HG03139 (cell line): Measurements from ENCODE around the gene PGM5.

Experiments
- ATAC-seq: cut with Tn5 transposase; IDR thresholded peaks from one replicate; pipeline ENCODE4 v1.9.1; 2021; ENCODE audit not compliant: unreplicated experiment

The PGM5 gene

DNA sequence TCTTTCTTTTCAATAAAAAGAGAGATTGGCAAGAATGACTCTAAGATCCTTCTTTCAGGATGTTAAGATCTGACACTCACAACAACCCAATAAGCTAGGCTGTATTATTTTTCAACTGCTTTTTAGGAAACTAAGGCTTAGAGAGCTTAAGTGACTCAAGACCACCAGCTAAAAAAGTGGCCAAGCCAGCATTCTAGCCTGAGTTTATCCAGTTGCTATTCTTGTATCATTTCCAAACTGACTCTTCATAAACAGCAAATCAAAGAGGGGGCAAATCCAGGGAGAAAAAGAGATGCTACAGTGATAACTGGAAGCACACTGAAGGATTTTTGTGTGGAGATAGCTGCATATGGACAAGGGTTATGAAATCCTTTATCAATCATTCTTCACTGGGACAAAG is 137.1 kb downstream of the PGM5 start:
- ATAC-seq: no peak

DNA sequence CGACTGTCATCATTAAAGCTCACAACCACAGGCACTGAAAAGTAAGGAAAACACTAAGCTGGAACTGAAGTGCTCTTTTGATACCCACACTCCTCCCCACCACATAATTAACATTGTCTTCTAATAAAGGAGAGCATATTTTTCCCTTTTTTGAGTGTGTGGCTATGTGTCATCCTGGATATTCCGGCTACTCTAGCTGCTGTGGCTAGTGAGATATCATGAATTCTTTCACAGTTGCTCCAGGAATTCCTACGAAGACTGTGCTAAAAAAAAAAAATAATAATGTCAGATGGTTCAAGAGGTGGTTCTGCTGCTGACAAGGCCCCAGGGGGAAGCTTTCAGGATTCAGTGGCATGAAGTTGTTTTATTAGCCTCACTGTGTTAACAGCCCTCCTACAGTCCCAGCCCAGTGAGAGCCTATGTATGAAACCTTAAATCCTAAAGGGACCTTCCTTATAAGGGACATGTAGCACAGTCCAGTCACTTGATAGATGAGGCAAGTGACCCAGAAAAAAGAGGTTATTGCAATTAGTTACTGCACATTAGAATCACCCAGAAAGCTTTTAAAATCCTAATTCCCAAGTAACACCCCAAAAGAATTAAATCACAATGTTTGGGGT is 137.7 kb downstream of the PGM5 start:
- no peak for ATAC-seq

DNA sequence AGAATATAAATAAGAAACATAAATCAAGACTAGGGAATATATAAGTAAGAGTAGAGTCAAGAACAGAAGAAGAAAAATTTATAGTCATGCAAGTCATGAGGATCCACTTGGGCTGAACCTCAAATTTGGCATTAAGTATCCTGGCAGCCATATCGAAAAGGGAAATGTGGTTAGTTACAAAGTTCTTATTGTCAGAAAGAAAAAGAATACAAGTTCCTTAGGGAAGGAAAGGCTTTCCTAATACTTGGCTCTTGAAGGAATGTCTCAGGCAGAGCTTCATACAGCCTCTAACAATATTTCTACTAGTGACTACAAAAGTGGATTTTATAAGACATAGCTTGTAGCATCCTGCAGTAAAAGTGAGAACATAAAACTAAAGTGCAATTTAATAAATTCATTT is 138.8 kb downstream of the PGM5 start:
- no peak for ATAC-seq

DNA sequence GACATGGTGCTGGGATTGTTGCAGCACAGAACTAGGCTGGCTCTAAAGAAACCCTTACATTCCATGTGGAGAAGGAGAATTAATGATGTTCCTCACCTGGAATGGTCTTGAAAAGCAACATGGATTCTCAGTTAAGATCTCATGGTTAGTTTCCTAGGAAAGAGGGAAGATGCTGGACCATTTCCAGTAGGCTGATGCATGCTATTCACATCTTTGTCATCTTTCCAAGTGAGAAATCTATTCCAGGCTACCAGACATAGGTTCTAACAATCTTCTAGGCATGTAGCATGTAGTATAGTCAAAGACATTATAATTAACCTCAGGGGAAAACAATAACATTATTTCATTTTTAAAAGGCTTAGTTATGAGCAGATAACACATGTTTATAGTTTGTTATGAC is 139.9 kb downstream of the PGM5 start:
- ATAC-seq: no peak

DNA sequence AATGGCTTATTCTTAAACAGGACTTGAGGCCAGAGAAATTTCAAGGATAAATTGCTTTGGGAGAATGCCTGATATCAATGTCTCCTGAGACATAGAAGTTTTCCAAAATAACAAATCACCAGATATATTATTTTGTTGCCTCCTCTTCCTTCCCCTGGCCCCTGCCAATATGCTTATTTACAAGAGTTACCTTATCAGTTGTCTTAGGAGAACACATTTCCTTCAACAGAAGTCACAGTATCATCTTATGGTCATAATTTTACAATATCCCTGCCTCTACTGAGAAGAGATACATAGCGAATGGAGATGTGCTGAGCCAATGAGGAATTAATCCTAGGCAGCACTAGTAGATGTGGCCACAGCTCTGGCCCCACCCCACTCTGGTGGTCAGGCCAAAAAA is 141.2 kb downstream of the PGM5 start:
- ATAC-seq: no peak

DNA sequence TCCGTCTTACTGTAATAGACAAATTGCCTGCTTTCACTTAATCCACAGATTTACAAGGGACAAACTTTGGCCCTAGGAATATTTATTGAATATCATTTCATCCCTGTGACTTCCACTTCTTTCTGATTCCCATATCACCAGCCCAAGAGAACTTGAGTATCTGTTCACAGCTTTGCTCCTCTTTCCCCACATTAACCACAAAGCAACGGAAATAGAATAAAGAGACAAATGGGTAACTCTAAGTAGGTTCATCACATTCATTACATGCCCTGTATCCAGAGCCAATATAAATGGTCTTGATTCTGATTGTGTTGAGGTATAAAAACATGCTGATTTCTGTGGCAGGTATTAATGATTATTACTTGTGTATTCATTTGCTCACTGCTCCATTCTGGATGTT is 142.4 kb downstream of the PGM5 start:
- no peak for ATAC-seq

DNA sequence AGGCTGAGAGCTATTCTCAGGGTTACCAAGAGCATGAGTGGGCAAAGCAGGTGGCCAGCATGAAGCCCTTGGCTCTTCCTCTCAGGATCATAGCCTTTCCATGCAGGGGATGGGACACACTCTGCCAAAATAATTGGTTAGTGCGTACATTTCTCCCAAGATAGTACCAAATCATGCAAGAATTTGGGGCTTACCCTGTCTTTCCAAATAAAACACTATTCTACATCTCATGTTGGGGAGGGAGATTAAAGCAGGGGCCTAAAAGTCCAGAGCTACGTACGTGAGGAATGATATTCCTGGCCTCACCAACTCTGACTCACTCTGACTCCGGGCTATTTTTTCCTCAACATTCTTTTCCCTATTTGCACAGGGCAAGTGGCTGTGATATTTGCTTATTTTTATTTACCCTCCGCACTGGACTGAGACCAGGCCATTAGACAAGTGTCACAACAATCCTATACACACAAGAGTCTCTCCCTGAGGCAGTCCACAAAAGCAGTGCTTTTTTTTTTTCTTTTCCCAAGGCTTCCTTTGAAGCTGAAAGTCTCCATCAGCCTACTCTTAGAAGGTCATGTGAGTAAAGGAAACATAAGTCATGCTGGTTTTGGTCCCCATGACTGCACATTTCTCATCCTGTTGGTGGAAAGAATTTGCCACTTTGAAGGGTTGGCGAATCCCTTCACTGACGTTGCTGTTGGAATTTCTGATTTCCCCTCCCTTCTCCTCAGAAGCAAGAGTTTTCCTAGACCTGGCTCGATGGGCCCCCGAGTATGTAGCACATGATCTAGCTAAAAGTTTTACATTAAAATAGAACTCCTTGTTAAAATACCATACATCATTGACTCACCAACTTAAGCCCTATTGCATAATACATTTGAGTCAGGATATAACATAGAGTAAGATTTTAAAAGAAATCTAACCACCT is 144.3 kb downstream of the PGM5 start:
- no peak for ATAC-seq

DNA sequence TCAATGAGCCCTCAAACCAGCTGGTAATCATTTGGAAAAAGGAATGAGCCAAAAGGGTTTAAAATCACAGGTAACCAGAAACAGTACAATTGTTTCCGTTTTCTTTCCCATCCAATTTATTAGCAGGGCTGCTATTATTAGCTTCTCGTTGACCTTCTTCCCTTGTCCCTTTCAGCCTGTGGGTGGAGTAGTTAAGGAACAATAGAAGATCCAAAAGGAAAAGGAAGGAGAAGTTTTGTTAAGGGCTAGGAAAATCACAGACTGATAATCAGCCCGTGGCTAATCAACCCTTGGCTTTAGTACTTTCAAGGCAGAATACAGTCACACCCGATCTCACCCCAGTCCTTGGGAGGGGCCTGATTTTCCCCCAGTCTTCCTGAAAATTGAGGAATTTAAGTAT is 145.9 kb downstream of the PGM5 start:
- ATAC-seq: no peak

DNA sequence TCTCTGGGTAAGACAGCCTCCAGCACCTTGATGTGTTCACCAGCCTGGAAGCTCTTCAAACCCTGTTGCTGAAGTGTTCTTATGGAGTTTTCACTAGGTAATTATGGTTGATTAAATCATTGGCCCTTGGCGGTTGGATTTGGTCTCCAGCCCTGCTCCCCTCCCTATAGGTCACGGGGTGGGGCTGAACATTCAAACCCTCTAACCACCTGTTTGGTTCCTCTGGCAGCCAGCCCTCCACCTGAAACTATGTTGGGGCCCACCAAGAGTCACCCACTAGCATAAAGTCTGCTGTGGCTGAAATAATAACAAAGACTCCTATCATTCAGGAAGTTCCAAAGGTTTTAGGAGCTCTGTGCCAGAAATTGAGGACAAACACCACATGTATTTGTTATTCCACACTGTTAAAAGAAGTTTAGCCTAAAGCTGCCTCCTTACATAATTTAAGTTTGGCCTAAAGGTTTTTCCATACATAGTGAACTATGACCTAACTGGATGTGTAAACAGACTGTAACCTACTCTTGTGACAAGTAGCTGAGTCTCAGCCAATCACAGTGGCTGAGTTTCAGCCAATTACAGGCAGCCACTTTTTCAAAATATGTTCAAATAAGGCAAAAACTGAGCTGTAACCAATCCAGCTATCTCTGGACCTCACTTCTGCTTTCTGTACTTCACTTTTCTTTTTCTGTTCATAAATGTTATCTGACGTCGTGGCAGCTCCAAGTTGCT is 149.4 kb downstream of the PGM5 start:
- no peak for ATAC-seq

DNA sequence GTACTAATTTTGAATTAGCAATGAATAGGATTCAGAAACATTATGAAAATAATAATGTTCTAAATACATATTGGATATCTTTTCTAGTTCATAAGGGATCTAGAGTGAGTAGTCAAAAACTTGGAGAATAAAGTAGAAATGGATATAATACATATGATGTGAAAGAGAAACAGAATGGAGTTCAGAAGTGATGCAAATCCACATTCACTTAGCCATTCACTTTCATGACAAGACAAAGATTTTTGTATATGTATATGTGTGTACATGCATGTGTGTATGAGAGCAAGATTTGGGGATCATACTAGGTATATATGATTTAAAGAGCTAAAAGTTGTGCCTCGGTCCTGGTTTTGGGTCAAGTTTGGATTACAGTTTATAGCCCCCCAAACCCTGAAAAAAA is 150.1 kb downstream of the PGM5 start:
- ATAC-seq: no peak

DNA sequence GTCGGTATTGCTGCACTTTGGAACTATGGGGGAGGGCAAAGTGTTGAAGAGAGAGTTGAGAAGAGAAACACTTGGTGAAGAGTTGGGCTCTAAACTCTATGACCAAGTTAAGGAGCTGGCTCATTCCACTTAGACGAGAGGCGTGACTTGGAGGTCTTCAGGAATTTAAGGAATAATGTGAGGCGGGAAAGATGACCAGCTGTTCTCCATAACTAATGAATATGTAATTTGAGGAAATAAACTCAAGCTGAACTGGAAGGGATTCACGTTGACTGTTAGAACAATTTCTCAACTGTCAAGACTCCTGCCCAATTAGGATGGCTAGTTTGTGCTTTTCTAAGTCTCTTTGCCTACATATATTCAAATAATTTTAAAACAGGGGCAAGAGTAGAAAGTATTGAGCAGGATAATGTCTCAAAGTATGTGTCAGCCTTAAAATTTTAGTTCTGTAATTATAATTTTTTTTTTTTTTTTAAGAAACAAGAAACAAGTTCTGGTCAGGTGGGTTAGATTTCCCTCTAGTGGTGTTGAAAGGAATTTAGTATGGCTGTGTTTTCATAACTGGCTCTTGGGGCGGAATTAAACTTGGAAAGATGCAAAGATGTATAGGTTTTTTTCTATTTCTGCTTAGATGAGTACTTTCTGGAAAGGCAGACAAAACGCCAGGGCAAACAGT is 150.9 kb downstream of the PGM5 start:
- ATAC-seq: no peak

DNA sequence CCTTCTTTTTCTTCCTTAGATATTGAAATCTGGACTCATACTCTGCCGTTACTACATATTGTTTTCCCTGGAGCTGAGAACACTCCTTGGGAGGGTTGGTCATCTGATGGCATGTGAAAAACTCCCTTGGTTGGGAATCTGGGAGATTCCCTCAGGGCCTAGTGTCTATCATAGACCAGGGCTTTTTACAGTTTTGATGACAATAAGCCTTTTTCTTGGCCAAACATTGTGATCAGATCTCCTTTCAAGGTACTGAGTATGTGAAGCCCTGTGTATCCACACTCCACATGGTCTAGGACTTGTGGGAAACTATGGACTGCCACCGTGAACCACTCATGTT is 151.4 kb downstream of the PGM5 start:
- no peak for ATAC-seq

DNA sequence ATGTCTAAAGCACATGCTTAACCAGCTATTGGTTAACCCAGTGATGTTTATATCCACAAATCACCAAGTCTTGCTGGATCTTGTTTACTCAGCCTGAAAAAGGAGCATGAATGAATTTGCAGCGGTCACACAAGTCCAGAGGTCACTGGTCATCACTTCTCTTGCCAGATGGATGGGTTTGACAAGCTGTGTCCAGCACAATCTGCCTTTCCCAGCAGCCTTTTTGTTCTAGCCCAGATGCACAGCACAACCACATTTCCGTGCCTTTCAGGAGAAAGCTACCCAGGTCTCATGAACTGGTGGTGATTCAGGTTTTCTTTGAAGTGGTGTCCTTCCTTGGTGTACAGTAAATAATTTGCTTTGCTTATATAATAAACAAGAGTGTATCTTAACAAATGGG is 152.1 kb downstream of the PGM5 start:
- no peak for ATAC-seq

DNA sequence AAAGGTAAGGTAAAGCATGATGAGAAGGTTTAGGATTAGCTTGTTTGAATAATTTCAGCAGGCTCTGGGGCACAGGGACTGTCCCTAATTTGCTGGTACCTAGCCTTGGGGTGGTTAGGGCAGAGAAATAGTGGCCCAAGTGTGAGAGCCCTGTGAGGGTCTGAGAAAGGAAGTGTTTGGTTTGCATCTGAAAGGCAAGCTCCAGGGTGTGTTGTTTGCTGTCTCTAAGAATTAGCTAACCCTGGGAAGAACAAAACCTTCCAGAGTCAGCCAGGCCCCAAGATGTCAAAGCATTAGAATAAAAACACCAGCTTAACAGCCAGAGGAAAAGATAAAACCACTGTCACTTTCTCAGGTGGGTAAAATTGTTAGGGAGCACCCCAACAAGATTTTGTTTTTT is 153.3 kb downstream of the PGM5 start:
- no peak for ATAC-seq

DNA sequence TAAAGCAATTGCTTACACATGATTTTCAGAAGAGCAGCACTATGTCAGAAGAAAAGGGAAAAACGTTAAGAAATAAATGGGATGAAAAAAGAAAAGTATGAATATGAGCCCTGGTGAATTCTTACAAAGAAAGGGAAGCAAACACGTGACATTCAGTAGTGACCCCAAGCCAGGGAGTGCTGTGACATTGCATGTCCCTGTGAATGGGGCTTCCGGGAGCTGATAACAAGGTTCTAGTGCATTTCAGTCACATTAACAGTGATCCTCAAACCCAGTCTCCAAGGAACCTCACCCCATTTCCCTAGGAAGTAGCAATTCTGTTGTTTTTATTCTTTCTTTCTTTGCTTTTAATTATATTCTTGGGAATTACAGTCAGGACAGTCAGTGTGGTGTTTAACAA is 157.0 kb downstream of the PGM5 start:
- ATAC-seq: no peak

DNA sequence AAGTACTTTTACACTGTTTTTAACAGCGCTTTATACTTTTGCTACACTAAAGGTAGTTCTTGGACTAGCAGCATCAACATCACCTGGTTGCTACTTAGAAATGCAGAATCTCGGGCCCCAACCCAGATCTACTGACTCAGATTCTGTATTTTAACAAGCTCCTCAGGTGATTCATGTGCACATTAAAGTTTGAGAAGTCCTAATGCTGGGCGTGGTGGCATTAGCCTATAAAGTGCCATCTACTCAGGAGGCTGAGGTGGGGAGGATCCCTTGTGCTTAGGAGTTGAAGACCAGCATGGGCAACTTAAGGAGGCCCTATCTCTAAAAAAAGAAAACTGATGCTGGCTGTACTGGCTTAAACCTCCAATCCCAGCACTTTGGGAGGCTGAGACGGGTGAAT is 157.6 kb downstream of the PGM5 start:
- ATAC-seq: no peak

DNA sequence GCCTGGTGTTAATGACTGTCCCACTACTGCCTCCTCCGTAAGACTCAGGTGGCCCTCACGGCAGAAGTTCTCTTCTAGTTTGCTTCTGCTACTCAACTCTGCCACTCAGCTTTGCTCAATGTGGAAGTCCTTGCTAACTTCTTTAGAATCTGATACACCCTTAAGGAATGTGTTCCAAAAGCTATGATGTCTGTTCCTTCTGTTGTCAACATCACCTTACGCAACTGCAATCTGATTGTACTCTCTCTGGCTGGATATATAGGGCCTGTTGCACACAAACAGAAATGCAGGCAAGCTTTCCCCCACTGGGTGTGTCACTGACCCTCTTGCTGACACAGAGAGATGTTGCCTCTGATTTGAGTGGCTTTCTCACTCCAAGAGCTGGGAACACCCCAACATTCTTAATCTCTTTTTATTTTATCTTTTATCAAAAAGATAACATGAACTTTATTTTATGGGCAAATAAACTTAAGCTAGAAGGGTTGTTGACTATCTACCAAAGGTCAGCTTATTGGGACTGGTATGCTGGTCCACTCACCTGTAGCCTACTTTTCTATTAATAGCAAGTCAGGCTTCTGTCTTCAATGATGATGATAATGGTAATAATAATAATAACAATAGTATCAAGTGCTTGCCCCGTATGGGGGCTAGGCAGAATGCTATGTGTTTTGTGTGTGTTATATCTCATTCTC is 159.1 kb downstream of the PGM5 start:
- ATAC-seq: no peak

DNA sequence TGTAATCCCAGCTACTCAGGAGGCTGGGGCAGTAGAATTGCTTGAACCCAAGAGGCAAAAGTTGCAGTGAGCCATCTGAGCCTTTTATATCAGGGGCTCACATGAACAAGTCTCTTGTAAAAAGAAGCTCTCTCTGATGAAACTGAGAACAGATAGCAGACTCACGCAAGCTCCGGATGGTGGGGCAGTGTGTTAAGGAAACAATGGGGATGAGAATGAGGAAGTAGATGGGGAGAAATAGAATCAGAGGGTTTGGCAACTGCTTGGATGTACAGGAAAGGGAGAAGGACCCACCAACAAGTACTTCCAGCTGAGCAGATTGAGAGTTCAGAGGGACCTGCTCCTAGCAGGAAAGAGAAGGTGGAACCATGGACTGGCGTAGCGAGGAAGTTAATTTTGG is 165.7 kb downstream of the PGM5 start:
- no peak for ATAC-seq

DNA sequence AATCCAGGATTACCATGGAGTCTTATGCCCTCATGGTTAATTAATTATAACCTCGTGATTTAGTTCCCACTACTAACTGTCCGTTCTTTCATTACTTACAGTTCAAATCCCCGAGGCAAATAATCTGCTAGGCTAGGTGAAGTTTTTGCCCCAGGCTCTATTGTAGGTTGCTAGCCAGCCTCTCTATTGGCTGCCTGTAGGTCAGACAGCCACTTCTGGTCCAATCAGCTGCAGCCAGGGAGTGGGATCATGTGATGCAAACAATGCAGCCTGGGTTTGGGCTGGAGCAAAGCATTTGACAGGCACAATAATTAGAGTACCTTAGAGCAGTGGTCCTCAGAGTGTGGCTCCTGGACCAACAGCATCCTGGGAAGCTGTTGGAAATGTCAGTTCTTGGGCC is 166.5 kb downstream of the PGM5 start:
- no peak for ATAC-seq

DNA sequence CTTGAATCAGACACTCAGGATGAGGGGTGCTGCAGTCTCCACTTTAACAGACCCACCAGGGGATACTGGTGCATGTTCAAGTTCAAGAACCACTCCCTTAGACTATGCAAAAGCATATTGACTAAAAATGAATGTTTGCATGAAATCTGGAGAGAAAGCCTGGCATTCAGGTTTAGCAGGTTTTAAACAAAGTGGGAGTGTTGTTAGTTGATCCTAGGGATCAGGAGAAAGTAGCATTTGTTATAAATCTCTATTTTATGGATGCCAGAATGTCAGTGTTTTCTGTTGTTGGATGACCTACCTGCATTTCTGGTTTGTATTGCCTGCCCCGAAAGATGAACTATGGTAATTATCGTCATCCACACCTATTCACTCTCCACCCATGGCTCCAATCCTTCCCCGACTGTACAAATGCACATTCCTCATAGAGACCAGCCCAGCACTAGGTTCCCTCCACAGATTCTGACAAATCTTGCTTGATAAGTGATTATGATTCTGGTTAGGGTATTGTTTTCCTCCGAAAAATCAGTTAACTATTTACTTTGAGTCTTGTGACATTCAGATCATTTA is 167.0 kb downstream of the PGM5 start:
- ATAC-seq: no peak

DNA sequence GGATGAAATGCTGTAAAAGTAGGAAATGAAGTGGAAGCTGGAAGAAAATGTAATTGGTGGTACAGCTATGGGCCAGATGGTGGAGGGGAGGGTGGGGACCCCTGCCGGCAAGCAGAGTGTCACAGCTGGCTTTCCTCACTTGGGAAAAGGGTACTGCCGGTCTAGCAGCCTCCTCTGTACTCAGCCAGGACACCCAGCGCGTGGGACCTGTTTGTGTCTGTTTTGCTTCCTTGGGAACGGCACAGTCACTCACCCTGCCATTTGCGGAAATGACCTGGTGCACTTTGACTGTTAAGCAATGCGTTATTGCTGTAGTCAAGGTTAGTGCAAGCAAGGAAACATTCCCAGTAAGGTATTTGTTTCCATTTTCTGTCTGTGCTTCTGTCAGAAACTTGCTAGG is 174.2 kb downstream of the PGM5 start:
- ATAC-seq: no peak
